Activated CD4-positive, alpha-beta T cell treated with anti-CD3 and anti-CD28 coated beads for 36 hours (primary cell): ENCODE results near the gene SAAL1. TPM values are rescaled to one million over a fixed set of nuclear protein-coding genes. Genes with fewer than 3 reads are reported as not detected.

Experiments
- ATAC-seq: fragments of 200-7000 bp; cut with Tn5 transposase; one replicate; pipeline ENCODE4 v1.10.0; 2021; ENCODE audit warnings: mild to moderate bottlenecking, moderate library complexity
- CTCF ChIA-PET: fragments of 350-600 bp; sonication (Branson Sonifier 250); formaldehyde crosslinking; loops from one replicate; lab custom pipeline; 2021; ENCODE audit warnings: antibody characterized with exemption; lab: Charles Lee
- POLR2A ChIA-PET: fragments of 350-600 bp; sonication (Branson Sonifier 250); formaldehyde crosslinking; loops from one replicate; lab custom pipeline; 2021; ENCODE audit warnings: antibody characterized with exemption, inconsistent platforms; lab: Charles Lee
- DNase-seq: peaks from one replicate; pipeline ENCODE4 v3.0.0-alpha.2; 2020
- H3K27ac Mint-ChIP-seq: one replicate; pipeline ENCODE4 v1.8.0; 2021; ENCODE audit warnings: mixed read lengths
- H3K27me3 Mint-ChIP-seq: one replicate; pipeline ENCODE4 v1.8.0; 2021; ENCODE audit warnings: mixed read lengths
- H3K36me3 Mint-ChIP-seq: one replicate; pipeline ENCODE4 v1.8.0; 2021; ENCODE audit warnings: low read depth, mixed read lengths
- H3K4me1 Mint-ChIP-seq: one replicate; pipeline ENCODE4 v1.8.0; 2021; ENCODE audit warnings: mixed read lengths
- H3K4me3 Mint-ChIP-seq: one replicate; pipeline ENCODE4 v1.8.0; 2021; ENCODE audit warnings: mild to moderate bottlenecking, moderate library complexity, mixed read lengths
- H3K9me3 Mint-ChIP-seq: one replicate; pipeline ENCODE4 v1.8.0; 2021; ENCODE audit warnings: low read depth, mixed read lengths
- intact Hi-C, 2 experiments: fragments of 100-400 bp; cut with DNase I in 1 of 2; cut with micrococcal nuclease in 1 of 2; formaldehyde crosslinking; loops; one replicate each; pipeline versions ENCODE4 v1.14.2 to v1.15.1; 2022 to 2024; cut with DNase I, micrococcal nuclease
- total RNA-seq, 2 experiments: library from RNA; stranded (reverse); gene quantifications; one replicate each; pipeline ENCODE4 v1.2.3, GENCODE V29; 2021

SAAL1 gene
- total RNA-seq, 2 experiments from 2014 or later = 37.4 to 40.9 TPM

GRCh38 chr11:18061351-18061750, 44.5 kb downstream of the SAAL1 start:
- H3K36me3 Mint-ChIP-seq = no peaks in the 10 kb centered on the region
- H3K4me1 Mint-ChIP-seq = no peaks in the 10 kb centered on the region
- ChIA-PET POLR2A (no interaction called here), CTCF (no interaction called here)
- intact Hi-C loops = no loop called here
- no peak for DNase-seq
- no peaks in the 10 kb centered on the region for H3K27me3 Mint-ChIP-seq
- ATAC-seq = no peak
- H3K27ac Mint-ChIP-seq = no peak overlapping the region
- H3K4me3 Mint-ChIP-seq = no peak overlapping the region
- no peaks in the 10 kb centered on the region for H3K9me3 Mint-ChIP-seq

- no peak overlapping the region for H3K4me3 Mint-ChIP-seq
- no peak overlapping the region for H3K27ac Mint-ChIP-seq
- ChIA-PET CTCF (interaction anchor here (0.9 kb wide), 1 partner anchor 35 kb away, joined by 4 read pairs; no protein-coding TSS in a partner anchor), POLR2A (no interaction called here)
- H3K36me3 Mint-ChIP-seq = no peaks in the 10 kb centered on the region
- DNase-seq = no peak
- no peaks in the 10 kb centered on the region for H3K27me3 Mint-ChIP-seq
- H3K9me3 Mint-ChIP-seq = no peaks in the 10 kb centered on the region
- ATAC-seq = no peak
- intact Hi-C loops = no loop called here
- H3K4me1 Mint-ChIP-seq = no peaks in the 10 kb centered on the region
Observed at GRCh38 chr11:18056561-18057181, 49.2 kb downstream of the SAAL1 start.

- no peaks in the 10 kb centered on the region for H3K27me3 Mint-ChIP-seq
- no peak overlapping the region for H3K27ac Mint-ChIP-seq
- intact Hi-C loops = no loop called here
- H3K4me1 Mint-ChIP-seq = no peaks in the 10 kb centered on the region
- CTCF ChIA-PET = no interaction called here
- ATAC-seq (peak; percentile 53), DNase-seq (no peak)
- POLR2A ChIA-PET = no interaction called here
- no peaks in the 10 kb centered on the region for H3K36me3 Mint-ChIP-seq
- no peak overlapping the region for H3K4me3 Mint-ChIP-seq
- no peaks in the 10 kb centered on the region for H3K9me3 Mint-ChIP-seq
Observed at GRCh38 chr11:18054511-18055103, 51.3 kb downstream of the SAAL1 start.

- Mint-ChIP-seq H3K27me3 (peaks cover 24% of the 10 kb centered on the region), H3K27ac (no peak overlapping the region), H3K36me3 (peaks cover 1% of the 10 kb centered on the region), H3K4me3 (no peak overlapping the region), H3K9me3 (peaks cover 2% of the 10 kb centered on the region), H3K4me1 (no peaks in the 10 kb centered on the region)
- no peak for ATAC-seq
- CTCF ChIA-PET = no interaction called here
- POLR2A ChIA-PET = no interaction called here
- DNase-seq = no peak
- intact Hi-C loops = no loop called here
Observed at GRCh38 chr11:18050848-18051247, 55.0 kb downstream of the SAAL1 start.

GRCh38 chr11:18046116-18046777, 59.6 kb downstream of the SAAL1 start, which contains the start of gene TPH1:
TSS of gene TPH1 (minus strand) at chr11:18046269. CDS start at chr11:18040762, 5,507 bp downstream.
- H3K9me3 Mint-ChIP-seq = peaks cover 2% of the 10 kb centered on the region
- DNase-seq = peak; percentile 14
- ATAC-seq = no peak
- no peaks in the 10 kb centered on the region for H3K4me1 Mint-ChIP-seq
- POLR2A ChIA-PET = no interaction called here
- H3K36me3 Mint-ChIP-seq = peaks cover 1% of the 10 kb centered on the region
- no peak within 1 kb of the TSS for H3K4me3 Mint-ChIP-seq
- H3K27me3 Mint-ChIP-seq = peaks cover 40% of the 10 kb centered on the region
- intact Hi-C loops = no loop called here
- no peak within 1 kb of the TSS for H3K27ac Mint-ChIP-seq
- CTCF ChIA-PET = interaction anchor here (0.6 to 0.7 kb wide), 2 partner anchors 49 to 60 kb away, joined by 3 to 4 read pairs; no protein-coding TSS in a partner anchor

GRCh38 chr11:18036456-18036855, 69.4 kb downstream of the SAAL1 start:
- Mint-ChIP-seq H3K27ac (no peak overlapping the region), H3K27me3 (no peaks in the 10 kb centered on the region), H3K36me3 (no peaks in the 10 kb centered on the region), H3K4me1 (no peaks in the 10 kb centered on the region), H3K9me3 (no peaks in the 10 kb centered on the region), H3K4me3 (no peak overlapping the region)
- POLR2A ChIA-PET = no interaction called here
- ATAC-seq (no peak), DNase-seq (no peak)
- intact Hi-C loops = no loop called here
- CTCF ChIA-PET = interaction anchor here (0.8 kb wide), 1 partner anchor 61 kb away, joined by 3 read pairs; no protein-coding TSS in a partner anchor

Other genes starting within 250 kb of the SAAL1 start
- 10 to 100 TPM; 47.5 to 57.5 TPM for gene SERGEF, start 93.0 kb downstream of the SAAL1 start, total RNA-seq
- gene TPH1, start 59.8 kb downstream of the SAAL1 start, total RNA-seq = under 1 TPM; 0.18 to 0.23 TPM
- gene MRGPRX3, start 26.5 kb upstream of the SAAL1 start, total RNA-seq = not detected
- not detected for gene MRGPRX4, start 66.8 kb upstream of the SAAL1 start, total RNA-seq
- gene SAA4, start 130.7 kb upstream of the SAAL1 start, total RNA-seq = not detected
- not detected for gene SAA2, start 142.6 kb upstream of the SAAL1 start, total RNA-seq
- gene SAA1, start 160.2 kb upstream of the SAAL1 start, total RNA-seq = not detected
- 10 to 100 TPM; 14.3 to 16.1 TPM for gene HPS5, start 216.1 kb upstream of the SAAL1 start, total RNA-seq
- 10 to 100 TPM; 48.2 to 57.9 TPM for gene GTF2H1, start 216.5 kb upstream of the SAAL1 start, total RNA-seq